HK-2 (cell line): ENCODE data around the gene SASS6.
A peak's percentile ranks its signal among the peaks of the same experiment; 100 is the strongest.
"Not testable (repeated sequence)": the region's sequence is repeated elsewhere in the genome, so short reads cannot be mapped to it uniquely, and the experiment has no call there.

ENCODE experiments used
- DNase-seq: peaks from one replicate; pipeline ENCODE4 v3.0.0-alpha.2; 2018; ENCODE audit not compliant: unreplicated experiment

SASS6 gene

GRCh38 chr1:100047235-100047708 lies 85.5 kb downstream of the SASS6 start:
- DNase-seq = not testable (repeated sequence)

- DNase-seq = no peak
Observed at GRCh38 chr1:100045206-100045605, 87.5 kb downstream of the SASS6 start.

GRCh38 chr1:100039591-100039990 lies 93.1 kb downstream of the SASS6 start:
- no peak for DNase-seq

GRCh38 chr1:100038660-100039287 lies 94.0 kb downstream of the SASS6 start:
- DNase-seq = peak; percentile 67

- DNase-seq = peak; percentile 86
Observed at GRCh38 chr1:100037927-100038659, 94.6 kb downstream of the SASS6 start.

- DNase-seq = no peak
Observed at GRCh38 chr1:100037656-100037926, 95.1 kb downstream of the SASS6 start.

GRCh38 chr1:100036718-100037655 lies 95.7 kb downstream of the SASS6 start:
- DNase-seq = peak; percentile 24

GRCh38 chr1:100035214-100035613 lies 97.5 kb downstream of the SASS6 start:
- no peak for DNase-seq

GRCh38 chr1:100034470-100034869 lies 98.3 kb downstream of the SASS6 start:
- DNase-seq = no peak
